ENCODE data around the gene DCLRE1C.
"Not testable (repeated sequence)": the region's sequence is repeated elsewhere in the genome, so short reads cannot be mapped to it uniquely, and the experiment has no call there.

Gene DCLRE1C

GRCh38 chr10:14942950-14943338, 11.0 kb downstream of the DCLRE1C start:
- not testable (repeated sequence) for DNase-seq

GRCh38 chr10:14942147-14942949, 11.5 kb downstream of the DCLRE1C start:
- not testable (repeated sequence) for DNase-seq

- not testable (repeated sequence) for DNase-seq
These were observed 14.9 kb downstream of the DCLRE1C start for GRCh38 chr10:14938971-14939370.

GRCh38 chr10:14936584-14936983, 17.3 kb downstream of the DCLRE1C start:
- no peak for DNase-seq

GRCh38 chr10:14930610-14931009, 23.3 kb downstream of the DCLRE1C start:
- no peak for DNase-seq

GRCh38 chr10:14926722-14927416, 27.0 kb downstream of the DCLRE1C start:
- no peak for DNase-seq

GRCh38 chr10:14926061-14926470, 27.8 kb downstream of the DCLRE1C start:
- DNase-seq, result no peak

- no peak for DNase-seq
These were observed 28.6 kb downstream of the DCLRE1C start for GRCh38 chr10:14925268-14925667.

- no peak for DNase-seq
These were observed 29.9 kb downstream of the DCLRE1C start for GRCh38 chr10:14924013-14924412.

- DNase-seq, result no peak
These were observed 34.9 kb downstream of the DCLRE1C start for GRCh38 chr10:14918964-14919363.

GRCh38 chr10:14917827-14918226, 36.1 kb downstream of the DCLRE1C start:
- no peak for DNase-seq

GRCh38 chr10:14916600-14916999, 37.3 kb downstream of the DCLRE1C start:
- DNase-seq, result no peak

GRCh38 chr10:14911801-14912200, 42.1 kb downstream of the DCLRE1C start:
- DNase-seq, result no peak

GRCh38 chr10:14910953-14911352, 42.9 kb downstream of the DCLRE1C start:
- no peak for DNase-seq

GRCh38 chr10:14909101-14909500, 44.8 kb downstream of the DCLRE1C start:
- no peak for DNase-seq

- DNase-seq, result not testable (repeated sequence)
These were observed 46.3 kb downstream of the DCLRE1C start for GRCh38 chr10:14907591-14907990.

GRCh38 chr10:14906765-14907164, 47.1 kb downstream of the DCLRE1C start:
- no peak for DNase-seq

GRCh38 chr10:14905890-14906289, 48.0 kb downstream of the DCLRE1C start:
- DNase-seq, result no peak

- DNase-seq, result no peak
These were observed 49.0 kb downstream of the DCLRE1C start for GRCh38 chr10:14904864-14905263.

GRCh38 chr10:14904316-14904732, 49.6 kb downstream of the DCLRE1C start:
- DNase-seq, result no peak

GRCh38 chr10:14891151-14891550, 62.7 kb downstream of the DCLRE1C start:
- no peak for DNase-seq

- no peak for DNase-seq
These were observed 64.6 kb downstream of the DCLRE1C start for GRCh38 chr10:14889318-14889717.

- no peak for DNase-seq
These were observed 69.8 kb downstream of the DCLRE1C start for GRCh38 chr10:14884082-14884481.

GRCh38 chr10:14880229-14880628, 73.7 kb downstream of the DCLRE1C start:
- no peak for DNase-seq

- no peak for DNase-seq
These were observed 74.0 kb downstream of the DCLRE1C start for GRCh38 chr10:14879928-14880193.
